IMR-90 (cell line): Measurements from ENCODE around the gene GGT5. TPM values are rescaled to one million over a fixed set of nuclear protein-coding genes. Genes with fewer than 3 reads are reported as not detected.
"Not testable (repeated sequence)": the region's sequence is repeated elsewhere in the genome, so short reads cannot be mapped to it uniquely, and the experiment has no call there.

Experiments
- ATAC-seq: fragments of 200-7000 bp; cut with Tn5 transposase; 2 replicates; pipeline ENCODE4 v1.9.1; 2020; ENCODE audit warnings: low read depth, mild to moderate bottlenecking, moderate library complexity
- BruUV-seq: library from RNA; stranded (reverse); fragments of 400-500 nt; replicated peaks from 2 replicates; lab custom pipeline; 2021; lab: Mats Ljungman, UMichigan
- CTCF ChIA-PET: fragments of 300-600 bp; formaldehyde crosslinking; extraction: SDS; loops from one replicate; lab custom pipeline; 2021; ENCODE audit warnings: antibody characterized with exemption; lab: Yijun Ruan, JAX
- POLR2A ChIA-PET: fragments of 300-600 bp; sonication (Branson Sonifier 250); formaldehyde crosslinking; loops from one replicate; lab custom pipeline; 2022; ENCODE audit warnings: antibody characterized with exemption; ENCODE audit not compliant: unreplicated experiment; lab: Charles Lee
- DNase-seq: peaks from one replicate; pipeline ENCODE4 v3.0.0; 2013
- H2AFZ ChIP-seq: replicated peaks from 2 replicates; pipeline ENCODE3; 2013; ENCODE audit warnings: low read length, mild to moderate bottlenecking; ENCODE audit not compliant: poor library complexity
- H2AK5ac ChIP-seq: 2 replicates; pipeline ENCODE4 v1.6.1; 2013; ENCODE audit warnings: low read depth, low read length, inconsistent platforms
- H2AK9ac ChIP-seq: replicated peaks from 2 replicates; pipeline ENCODE3; 2013; ENCODE audit warnings: mild to moderate bottlenecking, low read depth, low read length, moderate library complexity; ENCODE audit not compliant: poor library complexity
- H2BK120ac ChIP-seq: 2 replicates; pipeline ENCODE4 v1.6.1; 2013; ENCODE audit warnings: low read depth, low read length, inconsistent platforms
- H2BK15ac ChIP-seq: 3 replicates; pipeline ENCODE4 v1.6.1; 2013; ENCODE audit warnings: low read depth, low read length, inconsistent platforms
- H2BK20ac ChIP-seq: 2 replicates; pipeline ENCODE4 v1.6.1; 2013; ENCODE audit warnings: low read depth, mild to moderate bottlenecking, inconsistent platforms, low read length, moderate library complexity
- H2BK5ac ChIP-seq: 2 replicates; pipeline ENCODE4 v1.6.1; 2013; ENCODE audit warnings: mild to moderate bottlenecking, low read depth, low read length, inconsistent platforms; ENCODE audit not compliant: poor library complexity, severe bottlenecking
- H3K14ac ChIP-seq: replicated peaks from 2 replicates; pipeline ENCODE4 v1.6.1; 2013; ENCODE audit warnings: low read depth, low read length, inconsistent platforms
- H3K18ac ChIP-seq: 2 replicates; pipeline ENCODE4 v1.6.1; 2013; ENCODE audit warnings: low read depth, low read length, control low read depth
- H3K23ac ChIP-seq: 2 replicates; pipeline ENCODE4 v1.6.1; 2013; ENCODE audit warnings: low read depth, low read length, inconsistent platforms
- H3K27ac ChIP-seq: 2 replicates; pipeline ENCODE4 v1.5.1; 2013; ENCODE audit warnings: mild to moderate bottlenecking, control low read depth, low read length; ENCODE audit not compliant: insufficient read depth
- H3K27me3 ChIP-seq: 2 replicates; pipeline ENCODE4 v1.6.1; 2013; ENCODE audit warnings: low read length; ENCODE audit not compliant: control insufficient read depth, insufficient read depth
- H3K36me3 ChIP-seq: 2 replicates; pipeline ENCODE4 v1.6.1; 2013; ENCODE audit warnings: low read length, mixed read lengths; ENCODE audit not compliant: control insufficient read depth, insufficient read depth
- H3K4ac ChIP-seq: 2 replicates; pipeline ENCODE4 v1.6.1; 2013; ENCODE audit warnings: low read depth, low read length, inconsistent platforms
- H3K4me1 ChIP-seq: 2 replicates; pipeline ENCODE4 v1.6.1; 2013; ENCODE audit warnings: low read length, mixed read lengths; ENCODE audit not compliant: control insufficient read depth, insufficient read depth
- H3K4me2 ChIP-seq: 2 replicates; pipeline ENCODE4 v1.6.1; 2013; ENCODE audit warnings: low read depth, mild to moderate bottlenecking, control low read depth, low read length, moderate library complexity
- H3K4me3 ChIP-seq: 2 replicates; pipeline ENCODE4 v1.5.1; 2013; ENCODE audit warnings: low read depth, mild to moderate bottlenecking, control low read depth, low read length, moderate library complexity; ENCODE audit not compliant: insufficient read depth
- H3K56ac ChIP-seq: 2 replicates; pipeline ENCODE4 v1.6.1; 2013; ENCODE audit warnings: low read length, inconsistent platforms; ENCODE audit not compliant: insufficient read depth; ENCODE audit errors: extremely low read depth
- H3K79me1 ChIP-seq, 2 experiments: 2 replicates each; pipeline ENCODE4 v1.6.1; 2013; ENCODE audit warnings: low read length in 2 of 2, inconsistent platforms in 1 of 2, low read depth in 1 of 2
- H3K9ac ChIP-seq: 2 replicates; pipeline ENCODE4 v1.6.1; 2013; ENCODE audit warnings: low read depth, low read length, control low read depth
- H3K9me1 ChIP-seq: 2 replicates; pipeline ENCODE4 v1.6.1; 2013; ENCODE audit warnings: low read length, inconsistent platforms; ENCODE audit not compliant: insufficient read depth
- H3K9me3 ChIP-seq: 2 replicates; pipeline ENCODE4 v1.6.1; 2013; ENCODE audit warnings: low read length; ENCODE audit not compliant: control insufficient read depth, insufficient read depth
- H4K20me1 ChIP-seq: 2 replicates; pipeline ENCODE4 v1.6.1; 2013; ENCODE audit warnings: low read length, inconsistent platforms; ENCODE audit not compliant: insufficient read depth
- H4K5ac ChIP-seq: 2 replicates; pipeline ENCODE4 v1.6.1; 2013; ENCODE audit warnings: mild to moderate bottlenecking, low read depth, low read length, control low read depth
- H4K8ac ChIP-seq, 2 experiments: 2 replicates each; pipeline ENCODE4 v1.6.1; 2013; ENCODE audit warnings: low read depth in 2 of 2, low read length in 2 of 2, control low read depth in 1 of 2, inconsistent platforms in 1 of 2
- H4K91ac ChIP-seq: 2 replicates; pipeline ENCODE4 v1.6.1; 2013; ENCODE audit warnings: low read depth, low read length, inconsistent platforms; ENCODE audit not compliant: insufficient read depth
- WGBS, 2 experiments: methylation state at CpG; one replicate each; pipeline versions ENCODE4 v1.1.5 to v1.1.7; 2013; ENCODE audit warnings: missing lambda C conversion rate in 2 of 2; ENCODE audit not compliant: insufficient read length in 1 of 2; ENCODE audit errors: extremely low coverage in 2 of 2; 5-methylcytosine and 5-hydroxymethylcytosine counted together
- dilution Hi-C: fragments of 300-500 bp; cut with HindIII; formaldehyde crosslinking; loops from one replicate; pipeline ENCODE4 v1.14.3; 2018; ENCODE audit warnings: low sequenced_read_pairs; ENCODE audit not compliant: unreplicated experiment
- in situ Hi-C: fragments of 300-500 bp; cut with MboI; formaldehyde crosslinking; loops from 3 replicates; pipeline ENCODE4 v1.14.3; 2019; ENCODE audit warnings: low sequenced_read_pairs, inconsistent platforms, mixed read lengths
- intact Hi-C: fragments of 100-400 bp; cut with micrococcal nuclease; formaldehyde crosslinking; loops from 2 replicates; pipeline ENCODE4 v1.10.0; 2022
- polyA plus RNA-seq, 3 experiments: library from polyadenylated mRNA; depleted of rRNA; stranded (reverse); fragments of >200 nt; gene quantifications; 2 replicates each; pipeline ENCODE4 v1.2.3, GENCODE V29; 2012; ENCODE audit warnings: low replicate concordance in 1 of 3
- total RNA-seq: library from RNA; depleted of rRNA; stranded (reverse); fragments of >200 nt; gene quantifications from 2 replicates; pipeline ENCODE4 v1.2.3, GENCODE V29; 2012

Gene GGT5
- total and polyA plus RNA-seq, 2 of the 4 experiments (the other 2 are of a cell fraction): 0.18 to 5.8 TPM

GRCh38 chr22:24210409-24210808 is 34.5 kb downstream of the GGT5 start:
- Histone ChIP-seq H4K8ac (peak overlapping the region; percentile 53 to 83; a peak in 2 of 4 replicates), H2BK5ac (peak overlapping the region; percentile 83), H2AK5ac (peak overlapping the region; percentile 99), H4K5ac (peak overlapping the region; percentile 59; the same call in 1 of the 2 replicates), H3K4me1 (peaks cover 24% of the 10 kb centered on the region), H2BK15ac (peak overlapping the region; percentile 76), H3K18ac (peak overlapping the region; percentile 88; the same call in 1 of the 2 replicates), H4K91ac (peak overlapping the region; percentile 63; the same call in 1 of the 2 replicates), H3K27ac (0 out of 2 replicates have a peak overlapping the region, but pooled peaks have one; percentile 31), H2BK120ac (peak overlapping the region; percentile 98; the same call in 1 of the 2 replicates), H3K23ac (peak overlapping the region; percentile 76; the same call in 1 of the 2 replicates), H2BK20ac (peak overlapping the region; percentile 99; the same call in 1 of the 2 replicates), H3K4ac (peak overlapping the region; percentile 75), H3K14ac (peak overlapping the region; percentile 75)
- H3K36me3 ChIP-seq, H2AK9ac ChIP-seq, BruUV-seq, dilution Hi-C loops, H3K9ac ChIP-seq, intact Hi-C loops, H4K20me1 ChIP-seq, in situ Hi-C loops, H3K4me2 ChIP-seq, H3K27me3 ChIP-seq, H3K4me3 ChIP-seq, H3K9me3 ChIP-seq, H3K56ac ChIP-seq, H3K9me1 ChIP-seq, H3K79me1 ChIP-seq, ATAC-seq, POLR2A ChIA-PET, H2AFZ ChIP-seq: not testable (repeated sequence)
- CTCF ChIA-PET: interaction anchor here (0.6 kb wide), 1 partner anchor 10 kb away, joined by 3 read pairs; no protein-coding TSS in a partner anchor
- WGBS, 2 experiments: 89% methylated on average over 5 of the region's 11 CpGs; no CpG with 5 or more reads in 1 of the 2 experiments
- peak; percentile 22 for DNase-seq
